ENCODE measurements around the gene ARPC2.

DNA sequence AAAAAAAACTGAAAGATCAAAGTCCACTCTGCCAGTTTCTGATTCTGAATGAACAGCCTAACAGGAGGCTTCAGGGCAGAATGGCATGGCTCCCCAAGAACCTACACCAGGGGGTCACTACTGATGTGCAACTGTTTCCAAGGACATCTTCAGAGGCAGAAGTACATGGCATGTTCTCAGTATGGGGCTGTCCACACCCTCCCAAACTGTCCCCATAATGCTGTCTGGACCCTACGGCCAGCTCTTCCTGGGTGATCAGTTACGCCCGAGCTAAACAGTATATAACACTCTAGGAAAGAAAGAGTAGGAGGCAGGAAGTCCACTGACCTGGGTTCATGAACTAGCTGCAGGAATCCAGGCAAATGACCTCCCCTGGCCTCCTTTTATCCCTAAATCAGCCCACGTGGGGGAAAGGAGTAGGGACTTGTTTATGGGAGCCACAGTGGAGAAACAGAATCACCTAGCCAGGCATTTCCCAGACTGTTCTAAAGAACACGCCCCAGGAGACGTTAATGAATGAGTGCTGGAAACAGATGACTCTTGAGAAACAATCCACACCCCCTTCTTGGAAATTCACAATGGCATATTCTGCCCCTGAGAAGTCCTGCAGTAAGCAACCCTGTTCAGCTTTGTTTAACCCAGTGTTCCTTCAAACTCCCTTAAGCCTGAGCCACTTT is 72.8 kb downstream of the ARPC2 start:
- TF ChIP-seq, protein P1, sequence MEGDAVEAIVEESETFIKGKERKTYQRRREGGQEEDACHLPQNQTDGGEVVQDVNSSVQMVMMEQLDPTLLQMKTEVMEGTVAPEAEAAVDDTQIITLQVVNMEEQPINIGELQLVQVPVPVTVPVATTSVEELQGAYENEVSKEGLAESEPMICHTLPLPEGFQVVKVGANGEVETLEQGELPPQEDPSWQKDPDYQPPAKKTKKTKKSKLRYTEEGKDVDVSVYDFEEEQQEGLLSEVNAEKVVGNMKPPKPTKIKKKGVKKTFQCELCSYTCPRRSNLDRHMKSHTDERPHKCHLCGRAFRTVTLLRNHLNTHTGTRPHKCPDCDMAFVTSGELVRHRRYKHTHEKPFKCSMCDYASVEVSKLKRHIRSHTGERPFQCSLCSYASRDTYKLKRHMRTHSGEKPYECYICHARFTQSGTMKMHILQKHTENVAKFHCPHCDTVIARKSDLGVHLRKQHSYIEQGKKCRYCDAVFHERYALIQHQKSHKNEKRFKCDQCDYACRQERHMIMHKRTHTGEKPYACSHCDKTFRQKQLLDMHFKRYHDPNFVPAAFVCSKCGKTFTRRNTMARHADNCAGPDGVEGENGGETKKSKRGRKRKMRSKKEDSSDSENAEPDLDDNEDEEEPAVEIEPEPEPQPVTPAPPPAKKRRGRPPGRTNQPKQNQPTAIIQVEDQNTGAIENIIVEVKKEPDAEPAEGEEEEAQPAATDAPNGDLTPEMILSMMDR (conservative IDR thresholded peaks at IDR 0.05), result no peak
- no peak for TF ChIP-seq EZH2 (IDR thresholded peaks at IDR 0.05; ENCODE audit: low read depth)
